ENCODE data around the gene SEL1L.
"Not testable (repeated sequence)": the region's sequence is repeated elsewhere in the genome, so short reads cannot be mapped to it uniquely, and the experiment has no call there.

The SEL1L gene

DNA sequence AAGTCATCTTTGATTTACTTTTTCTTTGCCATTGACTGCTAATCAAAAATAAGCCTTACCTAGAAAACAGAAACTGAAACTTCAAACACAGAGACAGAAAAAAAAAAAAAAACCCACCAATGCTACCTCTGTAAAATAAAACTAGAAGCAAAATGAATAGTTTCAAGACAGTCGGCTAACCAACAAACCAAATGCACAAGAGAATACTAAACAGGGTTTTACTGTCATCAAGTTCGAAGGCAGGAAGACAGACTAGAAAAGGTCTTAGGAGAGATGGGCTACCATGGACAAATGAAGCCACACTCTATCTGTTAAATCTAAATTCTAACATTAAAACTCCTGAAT is 59.5 kb downstream of the SEL1L start:
- DNase-seq (ENCODE audit: low read depth in 2 of 2) = no peak

DNA sequence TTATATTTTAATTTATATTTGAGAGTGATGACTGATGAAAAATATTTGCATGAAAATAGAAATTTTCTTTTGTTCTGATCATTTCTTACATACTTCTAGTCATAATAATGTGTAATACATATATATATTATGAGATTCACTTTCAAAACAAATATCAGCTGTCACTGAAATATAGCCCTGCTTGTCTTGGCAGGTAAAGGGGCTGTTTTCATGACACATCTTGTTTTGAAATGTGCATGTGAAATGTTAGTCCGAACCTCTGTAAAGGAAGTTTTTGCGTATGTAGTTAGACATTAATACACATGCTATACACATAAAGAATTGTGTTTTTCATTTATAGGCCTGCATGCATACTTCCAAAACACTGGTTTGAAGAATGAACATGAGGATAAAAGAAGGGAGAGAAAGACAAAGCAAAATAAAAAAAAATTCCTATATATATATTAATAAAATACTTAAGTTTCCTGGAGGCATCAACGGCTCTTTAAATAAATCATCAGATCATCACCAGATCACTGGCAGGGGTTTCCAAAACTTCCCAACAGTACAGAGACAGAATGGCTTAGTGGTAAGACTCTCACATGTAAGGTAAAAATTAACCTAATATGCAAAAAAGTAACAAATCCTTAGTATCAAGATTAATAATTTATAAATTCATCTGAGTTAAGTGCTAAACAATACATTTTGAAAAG is 60.1 kb downstream of the SEL1L start:
- no peak for DNase-seq (ENCODE audit: low read depth in 2 of 2)

DNA sequence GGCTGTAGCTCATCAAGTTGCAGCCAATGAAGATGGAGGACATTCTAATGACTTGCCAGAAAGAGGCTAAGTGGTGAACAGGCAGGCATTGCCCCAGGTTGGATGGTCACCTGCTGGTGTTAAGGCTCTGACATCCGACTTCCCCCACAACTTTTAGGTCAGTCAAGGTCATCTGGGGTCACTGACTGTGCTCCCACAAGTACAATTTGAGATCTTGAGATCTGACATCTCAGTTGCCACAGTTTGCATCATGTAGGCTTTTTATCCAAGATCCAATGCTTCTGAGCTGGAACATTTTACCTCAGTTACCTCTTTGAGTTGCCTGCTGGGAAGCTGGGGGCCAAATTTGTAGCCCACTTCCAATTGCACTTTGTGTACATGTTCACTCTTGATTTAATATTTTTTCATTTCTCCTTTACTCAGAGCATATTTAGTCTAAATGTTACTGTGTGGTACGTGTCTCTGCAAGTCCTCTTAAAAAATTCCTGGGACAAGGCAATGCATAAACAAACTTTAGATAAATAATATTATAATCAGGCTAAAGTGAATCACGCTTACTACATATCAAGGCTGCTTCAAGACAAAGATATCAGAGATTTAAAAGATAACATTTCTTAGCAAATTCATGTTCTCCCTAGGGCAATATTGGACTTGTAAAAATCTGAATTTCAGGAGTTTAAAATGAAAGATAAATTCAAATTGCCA is 61.4 kb downstream of the SEL1L start:
- DNase-seq (ENCODE audit: low read depth in 2 of 2) = no peak

DNA sequence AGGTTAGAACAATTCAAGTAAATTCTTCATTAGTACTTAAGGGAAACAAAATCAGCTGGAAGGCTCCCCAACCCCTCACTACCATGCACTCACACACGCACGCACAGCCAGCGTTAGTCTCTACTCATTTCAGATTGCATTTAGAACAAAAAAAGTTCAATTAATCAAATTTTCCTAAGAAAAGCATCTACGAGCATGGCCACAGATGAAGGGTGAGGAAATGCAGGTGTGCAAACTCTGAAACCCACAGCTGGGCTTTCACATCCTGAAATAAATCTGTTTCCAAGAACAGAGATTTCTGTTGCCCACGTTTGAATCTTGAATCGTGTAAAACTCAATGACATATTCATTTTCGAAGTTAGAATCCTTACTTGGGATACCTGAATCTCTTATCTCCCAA is 62.6 kb downstream of the SEL1L start:
- no peak for DNase-seq (ENCODE audit: low read depth in 2 of 2)

DNA sequence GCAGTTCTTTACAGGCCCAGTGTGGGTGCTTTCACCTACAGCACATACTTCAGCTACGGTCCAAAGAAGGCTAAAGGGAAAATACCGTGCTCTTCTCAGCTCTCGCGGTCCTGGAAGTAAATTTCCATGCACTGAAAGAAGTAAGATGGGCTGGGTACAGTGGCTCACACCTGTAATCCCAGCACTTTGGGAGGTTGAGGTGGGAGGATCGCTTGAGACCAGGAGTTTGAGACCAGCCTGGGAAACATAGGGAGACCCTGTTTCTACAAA is 63.2 kb downstream of the SEL1L start:
- DNase-seq (ENCODE audit: low read depth in 2 of 2) = not testable (repeated sequence)

DNA sequence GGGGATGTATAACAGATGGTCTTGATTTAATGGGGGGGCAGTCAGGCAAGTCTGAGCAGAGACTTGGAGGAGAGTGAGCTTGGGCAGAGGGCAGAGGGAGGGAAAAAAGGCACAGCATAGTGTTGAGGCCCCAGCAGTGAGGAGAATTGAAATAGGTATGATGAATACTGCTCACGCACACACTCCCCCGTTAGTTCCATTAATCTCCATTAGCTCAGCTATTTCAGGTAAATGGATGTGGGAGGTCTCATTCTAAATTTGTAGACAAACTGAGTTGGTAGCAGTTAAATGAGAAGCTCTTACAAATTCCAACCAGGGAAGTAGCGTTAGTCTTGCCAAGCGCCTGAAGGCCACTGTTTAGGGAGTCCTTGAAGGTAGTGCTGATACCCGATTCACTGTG is 66.8 kb downstream of the SEL1L start:
- no peak for DNase-seq (ENCODE audit: low read depth in 2 of 2)

DNA sequence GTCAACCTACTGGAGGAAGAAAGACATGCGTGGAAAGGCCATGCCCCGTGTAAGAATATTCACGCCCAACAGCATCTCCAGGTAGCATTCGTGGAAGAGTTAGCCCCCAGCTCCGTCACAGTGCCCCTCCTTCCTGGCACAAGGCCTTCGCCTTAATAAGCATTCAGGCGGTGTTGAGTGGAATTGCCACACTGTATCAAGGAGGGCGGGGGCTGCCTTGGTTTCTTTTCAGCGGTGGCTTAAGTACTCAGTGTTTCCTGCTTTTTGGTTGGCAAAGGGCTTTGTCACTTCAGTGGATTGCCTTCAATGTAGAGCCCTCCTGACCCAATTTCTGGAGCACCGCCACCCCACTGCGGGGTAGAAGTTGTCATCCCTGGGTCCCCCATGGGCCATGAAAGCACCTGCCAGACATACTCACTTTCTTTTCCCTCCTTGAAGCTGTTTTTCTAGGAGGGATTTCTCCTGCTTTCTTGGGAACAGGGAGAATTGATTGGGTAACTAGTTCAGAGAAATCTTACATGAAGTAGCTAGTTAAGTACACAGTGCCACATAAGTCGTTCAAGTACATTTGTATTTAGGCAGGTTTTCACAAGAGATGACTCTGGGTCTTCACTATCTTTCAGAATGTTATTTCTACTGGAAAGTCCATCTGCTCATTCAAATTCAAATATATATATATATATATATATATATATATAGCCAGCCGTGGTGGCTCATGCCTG is 68.0 kb downstream of the SEL1L start:
- DNase-seq (ENCODE audit: low read depth in 2 of 2) = no peak

DNA sequence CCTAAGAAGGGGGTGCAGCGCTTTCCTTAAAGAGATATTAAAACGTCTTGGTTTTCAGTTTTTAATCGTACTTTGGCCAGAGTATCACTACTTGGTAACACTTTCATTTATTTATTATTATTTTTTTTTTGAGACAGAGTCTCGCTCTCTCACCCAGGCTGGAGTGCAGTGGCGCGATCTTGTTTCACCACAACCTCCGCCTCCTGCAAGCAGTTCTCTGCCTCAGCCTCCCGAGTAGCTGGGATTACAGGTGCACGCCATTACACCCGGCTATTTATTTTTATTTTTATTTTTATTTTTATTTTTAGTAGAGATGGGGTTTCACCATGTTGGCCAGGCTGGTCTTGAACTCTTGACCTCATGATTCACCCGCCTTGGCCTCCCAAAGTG is 68.7 kb downstream of the SEL1L start:
- DNase-seq (ENCODE audit: low read depth in 2 of 2) = not testable (repeated sequence)

DNA sequence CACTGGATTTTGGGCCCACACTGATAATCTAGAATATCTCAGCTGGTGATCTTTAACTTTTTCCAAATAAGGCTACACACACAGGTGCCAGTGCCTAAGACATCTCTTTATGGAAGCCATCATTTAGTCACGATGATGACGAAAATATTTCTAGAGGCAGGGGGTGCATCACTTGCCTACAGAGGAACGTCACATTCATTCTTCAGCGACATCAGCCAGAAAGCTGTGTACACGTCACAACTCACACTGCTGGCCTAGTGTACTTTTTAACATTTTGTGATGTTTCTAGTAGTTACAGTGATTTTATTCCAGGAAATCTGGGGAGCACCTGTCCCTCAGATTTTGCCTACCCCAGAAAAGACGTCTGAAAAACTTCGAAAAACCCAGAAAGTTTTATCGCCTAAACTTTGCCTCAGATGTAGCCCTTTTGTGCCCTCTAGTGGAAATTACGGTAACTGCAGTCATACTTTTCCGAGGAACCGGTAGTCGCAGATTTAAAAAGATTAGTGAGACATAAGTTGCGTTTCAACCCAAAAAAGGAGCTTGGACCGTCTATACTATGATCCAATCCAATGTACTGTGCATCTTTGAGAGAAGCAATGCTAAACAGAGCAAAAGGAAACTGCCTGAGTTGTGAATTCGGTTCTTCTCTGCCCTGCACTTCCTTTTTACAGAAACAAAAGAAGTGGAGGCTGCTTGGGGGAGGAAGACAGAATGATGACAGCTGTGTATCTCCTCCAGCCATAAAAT is 69.2 kb downstream of the SEL1L start:
- peak; percentile 22 to 25 for DNase-seq (ENCODE audit: low read depth in 2 of 2)

DNA sequence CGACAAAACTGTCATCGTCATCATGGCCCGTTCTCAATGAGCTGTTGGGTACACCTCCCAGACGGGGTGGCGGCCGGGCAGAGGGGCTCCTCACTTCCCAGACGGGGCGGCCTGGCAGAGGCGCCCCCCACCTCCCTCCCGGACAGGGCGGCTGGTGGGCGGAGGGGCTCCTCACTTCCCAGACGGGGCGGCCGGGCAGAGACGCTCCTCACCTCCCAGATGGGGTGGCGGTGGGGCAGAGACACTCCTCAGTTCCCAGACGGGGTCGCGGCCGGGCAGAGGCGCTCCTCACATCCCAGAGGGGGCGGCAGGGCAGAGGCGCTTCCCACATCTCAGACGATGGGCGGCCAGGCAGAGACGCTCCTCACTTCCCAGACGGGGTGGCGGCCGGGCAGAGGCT is 71.3 kb downstream of the SEL1L start:
- not testable (repeated sequence) for DNase-seq (ENCODE audit: low read depth in 2 of 2)

DNA sequence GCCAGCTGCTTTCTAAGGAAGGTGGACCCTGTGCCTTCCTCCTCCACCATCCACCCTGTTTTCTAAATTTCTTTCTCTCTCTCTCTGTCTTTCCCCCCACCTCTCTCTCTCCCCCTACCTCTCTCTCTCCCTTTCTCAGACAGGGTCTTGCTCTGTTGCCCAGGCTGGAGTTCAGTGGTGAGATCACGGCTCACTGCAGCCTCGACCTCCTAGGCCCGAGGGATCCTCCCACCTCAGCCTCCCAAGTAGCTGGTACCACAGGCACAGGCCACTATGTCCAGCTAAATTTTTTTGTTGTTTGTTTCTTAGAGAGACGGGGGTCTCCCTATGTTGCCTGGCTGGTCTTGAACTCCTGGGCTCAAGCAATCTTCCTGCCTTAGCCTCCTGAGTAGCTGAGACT is 73.7 kb downstream of the SEL1L start:
- no peak for DNase-seq (ENCODE audit: low read depth in 2 of 2)

DNA sequence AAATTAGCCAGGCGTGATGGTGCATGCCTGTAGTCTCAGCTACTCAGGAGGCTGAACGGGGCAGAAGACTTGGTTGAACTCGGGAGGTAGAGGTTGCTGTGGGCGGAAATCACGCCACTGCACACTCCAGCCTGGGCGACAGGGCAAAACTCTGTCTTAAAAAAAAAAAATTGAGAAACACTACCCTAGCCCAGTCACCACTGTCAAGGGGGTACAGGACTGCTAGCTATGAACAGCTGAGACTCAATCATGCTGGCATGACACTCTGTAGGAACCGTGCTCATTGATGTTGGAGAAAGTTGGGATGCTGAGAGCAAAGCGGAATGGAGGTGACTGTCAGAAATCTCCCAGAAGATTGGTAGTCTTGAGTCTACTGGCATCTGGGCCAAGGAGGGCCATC is 75.3 kb downstream of the SEL1L start:
- no peak for DNase-seq (ENCODE audit: low read depth in 2 of 2)

DNA sequence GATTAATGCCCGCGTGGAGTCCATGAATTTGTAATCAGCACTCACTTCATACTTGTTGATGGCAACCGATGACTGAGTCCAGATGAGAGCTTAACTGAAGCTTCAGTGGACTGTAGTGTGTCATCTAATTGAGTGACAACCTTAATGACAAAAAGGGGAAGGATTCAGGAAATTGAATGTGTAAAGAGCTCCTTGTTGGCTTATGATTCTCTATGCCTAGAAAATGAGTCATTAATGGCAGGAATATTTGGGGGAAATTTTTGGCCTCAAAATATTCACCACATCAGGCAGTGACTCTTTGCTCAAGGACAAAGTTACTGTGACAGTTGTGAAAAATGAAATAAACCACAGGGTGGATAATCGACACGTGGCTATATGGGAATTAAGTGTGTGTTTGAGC is 78.3 kb downstream of the SEL1L start:
- DNase-seq (ENCODE audit: low read depth in 2 of 2) = no peak

DNA sequence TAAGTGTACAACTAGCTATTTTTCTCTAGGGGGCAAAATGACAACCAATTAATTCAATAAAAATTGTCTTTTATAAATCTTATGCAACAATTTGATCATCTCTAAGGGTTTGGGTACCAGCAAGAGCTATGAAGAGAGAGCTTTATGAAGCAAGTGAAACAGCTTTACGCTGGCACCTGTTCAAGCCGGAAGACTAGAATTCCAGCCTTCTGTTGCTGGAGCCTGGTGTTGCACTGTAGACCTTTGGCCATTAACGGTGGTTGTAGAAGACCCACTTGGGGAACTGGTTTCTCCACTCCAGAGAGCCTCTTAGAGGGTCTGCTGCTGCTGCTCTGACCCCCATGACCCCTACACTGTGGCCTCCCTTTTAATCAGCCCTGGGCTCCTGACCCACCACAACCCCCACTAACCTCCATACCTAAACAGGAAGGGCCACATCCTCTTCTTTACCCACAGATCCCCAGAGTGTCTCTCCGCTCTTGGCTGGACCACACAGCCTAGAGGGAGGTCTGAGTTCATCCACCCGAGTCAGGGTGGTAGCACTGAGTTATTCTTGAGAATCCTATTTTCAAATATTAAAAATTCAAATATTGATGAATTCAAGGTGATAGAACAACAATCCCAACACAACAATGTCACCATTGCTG is 79.0 kb downstream of the SEL1L start:
- DNase-seq (ENCODE audit: low read depth in 2 of 2) = no peak

DNA sequence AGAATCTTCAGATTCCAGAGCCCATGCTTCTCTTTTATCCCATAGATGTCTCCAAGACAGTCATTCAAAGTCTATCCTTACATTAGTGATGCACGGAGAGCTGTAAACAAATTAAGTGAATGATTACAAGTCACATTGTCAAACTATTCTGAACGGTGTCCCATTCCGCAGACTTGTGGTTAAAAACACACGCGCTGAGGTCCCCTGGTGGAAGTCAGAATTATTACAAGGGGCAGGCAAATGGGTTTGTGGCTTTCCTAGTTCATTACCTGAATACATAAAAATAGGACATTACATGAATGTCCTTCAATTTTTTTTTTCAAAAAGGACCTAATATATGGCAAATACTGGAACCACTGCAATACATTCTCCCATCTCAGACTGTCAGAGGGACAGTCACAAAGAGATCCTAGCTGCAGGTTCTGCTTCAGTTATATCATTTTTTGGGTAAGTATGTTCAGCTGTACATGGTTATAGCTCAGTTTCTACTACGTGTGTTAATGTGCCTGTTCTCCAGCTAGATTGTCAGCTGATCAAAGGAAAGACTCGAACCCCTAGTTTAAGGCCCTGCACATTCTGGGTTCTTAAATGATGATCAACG is 80.4 kb downstream of the SEL1L start:
- peak in 1 of 2 donors; percentile 12 for DNase-seq (ENCODE audit: low read depth in 2 of 2)

DNA sequence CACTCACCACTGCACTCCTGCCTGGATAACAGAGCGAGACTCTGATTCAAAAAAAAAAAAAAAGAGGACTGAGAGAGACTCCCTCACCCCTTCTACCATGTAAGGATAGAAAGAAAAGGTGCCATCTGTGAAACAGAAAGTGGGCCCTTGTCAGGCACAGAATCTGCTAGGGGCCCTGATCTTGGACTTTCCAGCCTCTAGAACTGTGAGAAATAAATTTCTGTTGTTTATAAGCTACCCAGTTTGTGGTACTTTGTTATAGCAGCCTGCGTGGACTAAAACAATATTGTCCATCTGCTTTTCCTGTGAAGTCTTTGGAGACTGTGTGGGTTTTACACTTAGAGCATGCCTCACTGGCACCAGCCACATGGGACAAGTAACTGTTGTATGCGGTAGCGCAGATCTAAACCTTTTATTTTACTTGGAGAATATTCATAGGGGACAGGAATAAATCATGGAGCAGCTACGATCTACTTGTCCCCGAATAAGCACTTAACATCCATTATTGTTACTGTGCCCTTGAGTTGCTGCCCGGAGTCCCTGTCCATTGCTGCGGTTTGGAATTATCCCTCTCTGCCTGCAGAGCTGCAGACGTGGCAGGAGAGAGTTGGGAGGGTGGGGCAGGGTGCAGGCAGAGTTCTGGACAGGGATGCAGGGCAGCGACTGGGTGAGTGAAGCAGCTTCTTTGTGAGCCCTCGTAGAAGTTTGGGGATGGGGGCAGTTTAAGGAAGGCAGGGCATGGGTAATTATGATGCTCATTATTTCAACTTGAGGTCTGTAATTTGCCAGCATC is 81.1 kb downstream of the SEL1L start:
- no peak for DNase-seq (ENCODE audit: low read depth in 2 of 2)

DNA sequence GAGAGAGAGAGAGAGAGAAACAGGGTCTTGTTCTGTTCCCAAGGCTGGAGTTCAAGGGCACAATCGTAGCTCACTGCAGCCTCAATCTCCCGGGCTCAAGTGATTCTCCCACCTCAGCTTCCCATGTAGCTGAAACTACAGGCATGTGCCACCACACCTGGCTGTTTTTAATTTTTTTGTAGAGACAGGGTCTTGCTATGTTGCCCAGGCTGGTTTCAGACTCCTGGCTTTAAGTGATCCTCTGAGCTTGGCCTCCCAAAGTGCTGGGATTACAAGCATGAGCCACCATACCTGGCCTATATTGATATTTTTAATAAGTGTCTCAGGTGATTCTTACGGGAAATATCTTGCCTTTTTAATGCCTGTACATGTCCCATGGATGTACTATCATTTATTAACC is 82.7 kb downstream of the SEL1L start:
- DNase-seq (ENCODE audit: low read depth in 2 of 2) = no peak

DNA sequence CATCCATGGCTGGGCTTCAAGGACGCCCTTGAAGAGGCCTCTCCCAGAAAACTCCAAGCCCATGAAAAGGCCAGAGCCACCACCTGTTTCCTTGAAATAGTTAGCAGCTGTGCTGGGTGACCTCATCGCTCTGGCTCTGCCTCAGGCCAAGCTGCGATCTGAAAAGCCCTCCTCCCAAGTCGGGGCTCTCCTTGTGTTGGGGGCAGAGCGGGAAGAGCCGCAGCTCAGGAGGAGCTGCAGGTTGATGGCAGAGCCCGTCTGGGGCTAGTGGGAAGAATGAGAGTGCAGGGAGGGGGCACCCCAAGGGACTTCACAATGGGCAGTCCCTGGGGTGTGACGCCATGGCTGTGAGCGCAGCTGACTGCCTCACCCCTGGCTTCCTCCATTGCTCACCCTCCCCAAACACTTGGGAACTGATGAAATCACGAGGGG is 83.5 kb downstream of the SEL1L start:
- DNase-seq (ENCODE audit: low read depth in 2 of 2) = no peak

DNA sequence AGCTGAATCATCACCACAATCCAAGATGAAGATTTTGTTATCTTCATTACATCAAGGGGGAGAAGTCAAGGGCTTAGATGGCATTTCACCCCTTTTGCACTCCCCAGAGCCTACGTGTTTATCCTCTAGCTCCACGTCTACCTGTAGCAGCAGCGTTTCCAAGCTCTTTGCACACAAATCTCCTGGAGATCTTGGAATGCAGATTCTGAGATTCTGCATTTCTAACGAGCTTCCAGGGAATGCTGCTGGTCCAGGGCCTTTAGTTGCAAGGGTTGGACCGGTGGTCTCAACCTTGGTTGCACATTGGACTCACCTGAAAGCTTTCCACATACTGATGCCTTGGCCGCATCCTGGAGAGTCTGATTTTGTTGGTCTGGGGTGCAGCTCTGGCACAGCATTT is 84.1 kb downstream of the SEL1L start:
- DNase-seq (ENCODE audit: low read depth in 2 of 2) = no peak

DNA sequence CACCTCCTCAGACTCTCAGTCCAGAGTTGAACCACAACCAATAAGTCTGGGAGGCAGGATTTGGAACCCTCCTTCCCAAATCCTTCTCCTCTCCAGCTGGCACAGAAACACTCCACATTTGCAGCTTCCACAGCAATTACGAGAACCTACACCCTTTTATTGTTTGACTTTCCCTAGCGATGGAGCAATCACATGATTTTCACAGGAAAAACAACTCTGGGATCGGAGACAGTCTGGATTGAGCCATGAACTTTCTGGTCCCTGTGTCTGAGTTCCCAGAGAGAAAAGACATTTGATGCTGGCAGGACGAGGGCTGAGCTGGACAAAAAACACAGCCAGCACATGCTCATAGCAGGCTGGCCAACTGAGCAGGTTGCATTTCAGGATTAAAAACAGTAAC is 84.5 kb downstream of the SEL1L start:
- no peak for DNase-seq (ENCODE audit: low read depth in 2 of 2)

Measured in stimulated activated CD4-positive, alpha-beta T cell treated with anti-CD3 and anti-CD28 coated beads, Interleukin-1b, Interleukin-23, amount 100 ng/mL, for 1 hour (primary cell).